Measurements from ENCODE around the gene CGNL1.

Gene CGNL1

DNA sequence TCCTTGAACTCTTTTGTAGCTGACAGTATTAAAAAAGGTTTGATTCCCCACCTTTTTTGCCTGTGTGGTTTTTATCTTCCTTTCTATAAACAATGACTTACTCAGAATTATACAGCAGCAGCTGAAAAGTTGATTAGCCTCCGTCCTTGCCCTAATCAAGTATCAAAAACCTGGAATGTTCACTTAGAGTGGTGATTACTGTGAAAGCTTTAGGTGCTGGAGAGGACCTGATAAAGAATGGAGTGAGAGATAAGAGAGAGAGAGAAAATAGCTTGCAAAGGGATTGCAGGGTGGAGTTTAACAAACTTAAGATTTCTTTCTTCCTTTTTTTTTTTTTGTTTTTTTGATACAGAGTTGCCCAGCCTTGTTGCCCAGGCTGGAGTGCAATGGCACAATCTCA lies 6.7 kb downstream of the CGNL1 start:
- no peak overlapping the region for H3K4me3 ChIP-seq (replicated peaks; ENCODE audit: insufficient read depth, low read length)
- no peak overlapping the region for H3K27ac ChIP-seq (replicated peaks)
- DNase-seq (ENCODE audit: low read depth in 1 of 2, low spot score in 1 of 2) = no peak
- TF ChIP-seq, protein P1, sequence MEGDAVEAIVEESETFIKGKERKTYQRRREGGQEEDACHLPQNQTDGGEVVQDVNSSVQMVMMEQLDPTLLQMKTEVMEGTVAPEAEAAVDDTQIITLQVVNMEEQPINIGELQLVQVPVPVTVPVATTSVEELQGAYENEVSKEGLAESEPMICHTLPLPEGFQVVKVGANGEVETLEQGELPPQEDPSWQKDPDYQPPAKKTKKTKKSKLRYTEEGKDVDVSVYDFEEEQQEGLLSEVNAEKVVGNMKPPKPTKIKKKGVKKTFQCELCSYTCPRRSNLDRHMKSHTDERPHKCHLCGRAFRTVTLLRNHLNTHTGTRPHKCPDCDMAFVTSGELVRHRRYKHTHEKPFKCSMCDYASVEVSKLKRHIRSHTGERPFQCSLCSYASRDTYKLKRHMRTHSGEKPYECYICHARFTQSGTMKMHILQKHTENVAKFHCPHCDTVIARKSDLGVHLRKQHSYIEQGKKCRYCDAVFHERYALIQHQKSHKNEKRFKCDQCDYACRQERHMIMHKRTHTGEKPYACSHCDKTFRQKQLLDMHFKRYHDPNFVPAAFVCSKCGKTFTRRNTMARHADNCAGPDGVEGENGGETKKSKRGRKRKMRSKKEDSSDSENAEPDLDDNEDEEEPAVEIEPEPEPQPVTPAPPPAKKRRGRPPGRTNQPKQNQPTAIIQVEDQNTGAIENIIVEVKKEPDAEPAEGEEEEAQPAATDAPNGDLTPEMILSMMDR (IDR thresholded peaks at IDR 0.05; ENCODE audit: insufficient read depth, low read length) = no peak
- no peak for TF ChIP-seq GABPA (IDR thresholded peaks at IDR 0.05; ENCODE audit: low read depth)
- TF ChIP-seq, protein P2, sequence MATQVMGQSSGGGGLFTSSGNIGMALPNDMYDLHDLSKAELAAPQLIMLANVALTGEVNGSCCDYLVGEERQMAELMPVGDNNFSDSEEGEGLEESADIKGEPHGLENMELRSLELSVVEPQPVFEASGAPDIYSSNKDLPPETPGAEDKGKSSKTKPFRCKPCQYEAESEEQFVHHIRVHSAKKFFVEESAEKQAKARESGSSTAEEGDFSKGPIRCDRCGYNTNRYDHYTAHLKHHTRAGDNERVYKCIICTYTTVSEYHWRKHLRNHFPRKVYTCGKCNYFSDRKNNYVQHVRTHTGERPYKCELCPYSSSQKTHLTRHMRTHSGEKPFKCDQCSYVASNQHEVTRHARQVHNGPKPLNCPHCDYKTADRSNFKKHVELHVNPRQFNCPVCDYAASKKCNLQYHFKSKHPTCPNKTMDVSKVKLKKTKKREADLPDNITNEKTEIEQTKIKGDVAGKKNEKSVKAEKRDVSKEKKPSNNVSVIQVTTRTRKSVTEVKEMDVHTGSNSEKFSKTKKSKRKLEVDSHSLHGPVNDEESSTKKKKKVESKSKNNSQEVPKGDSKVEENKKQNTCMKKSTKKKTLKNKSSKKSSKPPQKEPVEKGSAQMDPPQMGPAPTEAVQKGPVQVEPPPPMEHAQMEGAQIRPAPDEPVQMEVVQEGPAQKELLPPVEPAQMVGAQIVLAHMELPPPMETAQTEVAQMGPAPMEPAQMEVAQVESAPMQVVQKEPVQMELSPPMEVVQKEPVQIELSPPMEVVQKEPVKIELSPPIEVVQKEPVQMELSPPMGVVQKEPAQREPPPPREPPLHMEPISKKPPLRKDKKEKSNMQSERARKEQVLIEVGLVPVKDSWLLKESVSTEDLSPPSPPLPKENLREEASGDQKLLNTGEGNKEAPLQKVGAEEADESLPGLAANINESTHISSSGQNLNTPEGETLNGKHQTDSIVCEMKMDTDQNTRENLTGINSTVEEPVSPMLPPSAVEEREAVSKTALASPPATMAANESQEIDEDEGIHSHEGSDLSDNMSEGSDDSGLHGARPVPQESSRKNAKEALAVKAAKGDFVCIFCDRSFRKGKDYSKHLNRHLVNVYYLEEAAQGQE (IDR thresholded peaks at IDR 0.05; ENCODE audit: insufficient replicate concordance, low read depth) = no peak
- TF ChIP-seq SPI1 (IDR thresholded peaks at IDR 0.05; ENCODE audit: borderline replicate concordance, low read depth) = no peak
- TF ChIP-seq POLR2AphosphoS5 (IDR thresholded peaks at IDR 0.05; ENCODE audit: low read depth) = no peak
- peaks cover 7% of the 10 kb centered on the region for H3K27me3 ChIP-seq (ENCODE audit: insufficient read depth, poor library complexity, severe bottlenecking)

DNA sequence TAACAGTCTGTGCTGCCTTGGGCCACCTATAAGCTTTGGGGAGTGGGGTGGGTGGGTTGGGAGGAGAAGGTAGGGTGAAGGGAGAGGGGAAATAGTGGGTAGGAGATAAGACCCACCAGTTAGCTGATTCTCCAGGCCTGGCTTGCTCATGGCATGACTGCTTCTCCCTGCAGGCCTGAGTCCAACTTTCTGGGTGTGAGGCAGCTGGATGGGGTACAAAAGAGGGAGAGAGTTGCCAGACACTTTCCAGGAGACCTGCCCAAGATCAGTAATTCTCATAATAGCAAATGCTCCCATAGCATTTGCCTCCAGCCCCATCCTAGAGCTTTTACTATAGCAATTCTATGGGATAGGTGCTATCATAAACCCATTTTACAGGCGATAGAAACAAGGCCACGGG lies 7.7 kb downstream of the CGNL1 start:
- H3K4me3 ChIP-seq (replicated peaks; ENCODE audit: insufficient read depth, low read length) = no peak overlapping the region
- H3K27me3 ChIP-seq (ENCODE audit: insufficient read depth, poor library complexity, severe bottlenecking) = peaks cover 5% of the 10 kb centered on the region
- TF ChIP-seq, protein P1 (IDR thresholded peaks at IDR 0.05; ENCODE audit: insufficient read depth, low read length) = no peak
- no peak for TF ChIP-seq POLR2AphosphoS5 (IDR thresholded peaks at IDR 0.05; ENCODE audit: low read depth)
- TF ChIP-seq, protein P2 (IDR thresholded peaks at IDR 0.05; ENCODE audit: insufficient replicate concordance, low read depth) = no peak
- no peak for TF ChIP-seq GABPA (IDR thresholded peaks at IDR 0.05; ENCODE audit: low read depth)
- TF ChIP-seq SPI1 (IDR thresholded peaks at IDR 0.05; ENCODE audit: borderline replicate concordance, low read depth) = no peak
- DNase-seq (ENCODE audit: low read depth in 1 of 2, low spot score in 1 of 2) = no peak
- no peak overlapping the region for H3K27ac ChIP-seq (replicated peaks)

DNA sequence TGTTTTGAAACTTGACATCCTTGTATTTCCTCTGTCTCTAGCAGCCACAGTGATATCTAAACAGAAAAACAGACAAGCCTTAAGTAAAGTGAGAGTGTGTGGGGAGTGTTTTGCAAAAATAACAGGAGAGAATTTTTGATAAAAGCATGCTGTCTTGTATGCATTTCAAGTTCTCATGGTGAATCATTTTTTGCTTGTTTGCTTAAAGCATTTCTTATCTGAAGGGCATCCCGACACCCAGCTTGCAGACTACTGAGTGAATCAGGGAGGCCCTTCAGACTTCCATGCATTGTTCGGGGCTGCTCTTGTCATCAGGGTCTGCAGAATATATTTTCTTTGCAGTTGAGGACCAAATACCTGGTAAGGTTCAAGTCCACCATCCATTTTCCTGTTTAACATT lies 8.5 kb downstream of the CGNL1 start:
- no peak for DNase-seq (ENCODE audit: low read depth in 1 of 2, low spot score in 1 of 2)
- Histone ChIP-seq H3K27ac (replicated peaks) (no peak overlapping the region), H3K27me3 (ENCODE audit: insufficient read depth, poor library complexity, severe bottlenecking) (no peaks in the 10 kb centered on the region), H3K4me3 (replicated peaks; ENCODE audit: insufficient read depth, low read length) (no peak overlapping the region)
- TF ChIP-seq, protein P1 (IDR thresholded peaks at IDR 0.05; ENCODE audit: insufficient read depth, low read length) = no peak
- TF ChIP-seq POLR2AphosphoS5 (IDR thresholded peaks at IDR 0.05; ENCODE audit: low read depth) (no peak), SPI1 (IDR thresholded peaks at IDR 0.05; ENCODE audit: borderline replicate concordance, low read depth) (no peak), GABPA (IDR thresholded peaks at IDR 0.05; ENCODE audit: low read depth) (no peak)
- TF ChIP-seq, protein P2 (IDR thresholded peaks at IDR 0.05; ENCODE audit: insufficient replicate concordance, low read depth) = no peak

Data from HL-60 (cell line).